ENCODE measurements around the gene LYPD1.

LYPD1 gene

GRCh38 chr2:132632000-132632649, 37.9 kb downstream of the LYPD1 start:
- TF ChIP-seq POLR2A (IDR thresholded peaks at IDR 0.05; ENCODE audit: low read length) (no peak), GATA1 (IDR thresholded peaks at IDR 0.05; ENCODE audit: low read depth, low read length) (no peak)
- no peak for DNase-seq

DNA sequence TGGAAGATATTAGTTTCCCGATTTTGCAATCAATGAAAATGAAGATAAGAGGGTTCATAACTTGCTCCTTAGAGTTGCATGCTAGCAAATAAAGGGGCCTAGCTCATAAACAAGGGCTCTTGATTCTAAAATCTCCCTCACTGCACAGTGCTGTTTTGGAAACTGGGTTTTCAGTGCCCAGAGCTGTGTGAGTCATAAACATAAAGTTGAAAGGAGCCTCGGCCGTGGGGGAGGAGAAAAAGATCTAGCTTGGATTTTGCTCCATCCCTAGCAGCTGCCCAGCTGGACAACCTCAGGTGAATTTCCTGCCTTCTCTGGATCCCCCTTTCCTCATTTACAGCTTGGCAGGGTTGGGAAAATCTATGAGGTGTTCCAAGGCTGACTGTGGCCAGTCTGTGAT, 42.5 kb downstream of the LYPD1 start:
- TF ChIP-seq GATA1 (IDR thresholded peaks at IDR 0.05; ENCODE audit: low read depth, low read length) = no peak
- TF ChIP-seq POLR2A (IDR thresholded peaks at IDR 0.05; ENCODE audit: low read length) = no peak
- no peak for DNase-seq

DNA sequence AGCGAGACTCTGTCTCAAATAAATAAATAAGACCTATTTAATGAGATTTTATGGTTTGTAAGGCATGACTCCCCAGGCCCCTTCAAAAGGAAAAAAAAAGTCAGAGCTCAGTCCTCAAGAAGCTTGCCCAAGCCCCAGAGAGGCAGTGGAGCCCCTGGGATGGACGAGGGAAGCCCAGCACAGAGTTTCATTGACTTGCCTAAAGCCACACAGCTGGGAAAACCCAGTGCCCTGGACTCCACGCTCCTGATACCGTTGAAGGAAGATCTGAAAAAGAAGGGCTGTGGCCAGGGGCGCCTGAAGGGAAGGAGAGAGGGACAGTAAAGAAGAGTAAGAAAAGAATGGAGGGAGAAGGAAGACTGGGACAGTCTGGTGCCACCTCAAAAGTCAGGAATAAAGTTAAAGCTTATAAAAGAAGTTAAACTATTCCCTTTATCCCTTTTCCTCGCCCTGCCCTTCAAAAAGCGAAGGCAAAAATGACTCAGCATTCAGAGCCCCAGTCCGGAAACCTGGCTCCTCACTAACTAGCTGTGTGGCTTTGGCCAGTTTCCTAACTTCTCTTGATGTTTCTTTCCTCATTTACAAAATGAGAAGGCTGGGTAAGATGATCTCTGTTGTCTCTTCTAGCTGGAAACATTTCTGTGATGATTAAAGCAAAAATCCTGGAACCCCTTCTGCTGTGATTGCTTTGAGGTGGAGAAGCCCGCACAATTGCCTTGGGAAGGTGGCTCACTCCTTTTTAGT, 46.7 kb downstream of the LYPD1 start:
- no peak for DNase-seq
- TF ChIP-seq GATA1 (IDR thresholded peaks at IDR 0.05; ENCODE audit: low read depth, low read length) = no peak
- TF ChIP-seq POLR2A (IDR thresholded peaks at IDR 0.05; ENCODE audit: low read length) = no peak

DNA sequence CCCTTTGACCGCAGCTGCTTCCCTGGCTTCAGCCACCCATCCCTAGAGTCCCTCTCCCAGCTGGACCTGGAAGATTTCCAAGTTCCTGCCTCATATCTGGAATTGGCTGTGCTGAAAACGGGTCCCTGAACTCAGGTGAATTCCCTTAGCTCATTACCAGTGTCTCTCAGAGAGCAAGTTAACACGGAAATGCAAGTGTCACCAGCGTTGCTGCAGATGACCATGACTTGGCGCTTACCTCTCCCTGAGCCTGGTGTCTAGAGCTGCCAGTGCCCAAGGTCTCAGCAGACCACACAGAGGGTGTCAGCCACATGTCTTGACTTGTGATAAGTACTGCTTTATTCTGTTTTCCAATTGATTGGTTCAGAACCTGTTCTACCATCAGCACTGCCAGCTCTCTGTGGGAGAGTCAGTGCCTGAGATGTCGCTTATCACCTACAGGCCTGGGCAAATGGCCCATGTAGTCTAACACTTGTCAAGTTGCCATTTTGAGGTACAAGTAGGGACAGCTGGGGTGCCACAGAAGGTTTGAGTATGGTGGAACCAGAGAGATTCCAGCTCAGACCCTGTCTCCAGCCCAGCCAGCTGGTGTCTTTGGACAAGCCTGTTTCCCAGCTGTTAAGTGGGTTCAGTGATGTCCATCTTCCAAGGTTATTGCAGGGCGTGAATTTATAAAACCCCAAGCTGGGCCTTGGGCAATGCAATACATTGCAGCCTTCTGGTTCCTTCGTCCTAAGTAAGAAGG, 48.7 kb downstream of the LYPD1 start:
- no peak for DNase-seq
- TF ChIP-seq GATA1 (IDR thresholded peaks at IDR 0.05; ENCODE audit: low read depth, low read length) (no peak), POLR2A (IDR thresholded peaks at IDR 0.05; ENCODE audit: low read length) (no peak)

GRCh38 chr2:132620115-132620514, 49.9 kb downstream of the LYPD1 start:
- no peak for DNase-seq
- no peak for TF ChIP-seq GATA1 (IDR thresholded peaks at IDR 0.05; ENCODE audit: low read depth, low read length)
- no peak for TF ChIP-seq POLR2A (IDR thresholded peaks at IDR 0.05; ENCODE audit: low read length)

DNA sequence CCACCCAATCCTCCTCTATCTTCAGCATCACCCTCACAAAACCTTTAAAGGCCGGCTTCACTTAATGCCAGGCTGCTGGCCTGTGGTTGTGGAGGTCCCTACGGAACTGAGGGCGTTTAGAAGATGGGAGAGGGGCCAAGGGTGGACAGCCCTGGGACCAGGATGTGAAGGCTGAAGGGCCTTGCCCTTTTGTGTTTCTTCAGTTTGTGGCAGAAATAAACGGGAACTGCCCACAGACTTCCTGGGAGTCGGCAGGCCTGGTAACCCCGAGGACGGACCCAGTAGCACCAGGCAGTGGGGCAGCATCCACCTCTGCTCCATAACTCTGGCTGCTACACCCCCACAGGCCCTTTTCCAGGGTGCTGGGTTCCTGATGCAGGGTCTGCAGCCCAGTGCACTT, 51.3 kb downstream of the LYPD1 start:
- TF ChIP-seq POLR2A (IDR thresholded peaks at IDR 0.05; ENCODE audit: low read length) = no peak
- TF ChIP-seq GATA1 (IDR thresholded peaks at IDR 0.05; ENCODE audit: low read depth, low read length) = no peak
- no peak for DNase-seq

GRCh38 chr2:132617989-132618388, 52.0 kb downstream of the LYPD1 start:
- no peak for DNase-seq

GRCh38 chr2:132615329-132616085, 54.5 kb downstream of the LYPD1 start:
- TF ChIP-seq GATA1 (IDR thresholded peaks at IDR 0.05; ENCODE audit: low read depth, low read length) (no peak), POLR2A (IDR thresholded peaks at IDR 0.05; ENCODE audit: low read length) (no peak)
- DNase-seq = no peak

More at GRCh38 chr2:132617989-132618388, 52.0 kb downstream of the LYPD1 start:
- no peak for TF ChIP-seq GATA1 (IDR thresholded peaks at IDR 0.05; ENCODE audit: low read depth, low read length)
- TF ChIP-seq POLR2A (IDR thresholded peaks at IDR 0.05; ENCODE audit: low read length) = no peak

GRCh38 chr2:132611719-132612118, 58.3 kb downstream of the LYPD1 start:
- DNase-seq = no peak
- TF ChIP-seq GATA1 (IDR thresholded peaks at IDR 0.05; ENCODE audit: low read depth, low read length) = no peak

DNA sequence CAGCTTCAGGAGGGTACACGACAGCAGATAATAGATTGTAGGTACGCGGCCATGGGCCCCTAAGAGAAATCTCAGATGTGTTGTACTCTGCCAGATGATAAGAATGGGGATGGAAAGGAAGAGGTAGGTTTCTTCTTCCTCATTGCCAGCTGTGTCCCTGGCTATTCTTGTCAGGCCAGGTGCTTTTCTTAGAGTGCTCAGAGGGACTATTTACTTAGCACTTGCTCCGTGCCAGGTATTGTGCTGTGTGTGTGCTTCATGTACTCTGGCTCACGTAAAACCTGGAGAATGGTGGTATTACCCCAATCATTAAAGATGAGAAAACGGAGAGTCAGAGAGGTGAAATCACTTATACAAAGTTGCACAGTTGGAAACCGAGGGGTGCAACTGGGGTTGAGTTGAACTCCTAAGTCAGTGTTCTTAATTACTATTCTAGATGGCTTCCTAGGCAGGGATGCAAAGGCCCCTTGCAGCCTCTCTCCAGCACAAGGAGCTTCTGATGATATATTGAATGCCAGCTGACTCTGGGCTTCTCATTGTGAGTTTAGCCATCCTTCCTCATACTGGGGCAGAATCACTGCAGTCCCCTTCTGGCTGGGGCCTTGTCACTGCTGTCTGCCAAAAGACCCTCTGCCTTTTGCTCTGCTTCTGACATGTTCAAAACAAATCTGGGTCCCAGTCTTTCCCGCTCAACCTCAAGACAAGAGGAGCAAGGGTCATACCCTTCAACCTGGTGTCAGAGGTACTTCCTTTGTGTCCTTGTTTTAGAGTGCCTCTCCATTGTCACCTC, 60.7 kb downstream of the LYPD1 start:
- TF ChIP-seq GATA1 (IDR thresholded peaks at IDR 0.05; ENCODE audit: low read depth, low read length) (no peak), POLR2A (IDR thresholded peaks at IDR 0.05; ENCODE audit: low read length) (no peak)
- no peak for DNase-seq

DNA sequence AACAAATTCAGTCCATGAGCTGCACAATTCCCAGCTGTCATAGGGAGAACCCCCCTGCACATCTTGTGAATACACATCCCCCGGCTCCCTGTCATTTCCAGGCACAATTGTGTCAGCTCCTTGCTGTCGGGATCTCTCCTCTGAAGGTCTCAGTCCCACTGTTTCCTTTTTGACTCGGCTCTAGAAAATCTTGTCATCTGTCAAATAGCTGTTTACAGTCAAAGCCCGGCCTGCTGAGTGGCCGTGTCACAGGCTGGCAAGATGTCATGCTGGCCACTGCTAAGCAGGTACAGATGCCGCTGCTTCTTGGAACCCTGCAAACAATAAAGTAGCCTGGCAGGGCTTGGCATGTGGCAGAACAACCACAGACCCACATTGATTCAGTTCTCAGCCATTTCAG, 61.7 kb downstream of the LYPD1 start:
- no peak for DNase-seq
- TF ChIP-seq POLR2A (IDR thresholded peaks at IDR 0.05; ENCODE audit: low read length) (no peak), GATA1 (IDR thresholded peaks at IDR 0.05; ENCODE audit: low read depth, low read length) (no peak)

DNA sequence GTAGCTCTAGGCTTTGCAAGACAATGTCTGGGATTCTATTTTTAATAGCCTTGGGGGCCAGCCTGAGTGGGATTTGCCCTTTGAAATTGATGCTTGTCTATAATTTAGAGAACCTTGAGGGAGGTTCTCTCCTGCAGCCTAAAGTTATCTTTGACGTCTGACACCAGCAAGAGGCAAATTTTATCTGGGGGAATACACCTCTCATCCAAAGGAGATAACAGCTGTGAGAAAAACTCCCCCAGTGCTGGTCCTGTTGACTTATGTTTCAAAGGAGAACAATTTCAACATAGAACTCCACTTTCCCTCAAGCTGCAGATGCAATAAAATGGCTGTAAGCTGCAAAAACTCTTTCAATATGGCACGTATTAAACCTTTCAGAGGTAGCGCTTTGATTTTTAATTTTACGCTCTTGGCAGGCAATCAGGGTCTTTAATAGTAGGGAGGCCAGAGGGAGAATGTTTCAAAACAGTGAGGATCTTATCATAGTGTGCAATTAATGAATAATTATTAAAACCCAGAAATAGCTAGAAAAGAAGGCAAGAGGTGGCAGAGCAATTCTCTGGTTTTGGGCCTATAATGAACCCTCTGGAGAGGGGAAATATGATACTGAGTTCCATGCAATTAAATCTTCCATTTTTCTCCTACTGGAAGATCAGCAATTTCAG, 62.4 kb downstream of the LYPD1 start:
- no peak for DNase-seq
- TF ChIP-seq POLR2A (IDR thresholded peaks at IDR 0.05; ENCODE audit: low read length) = no peak
- no peak for TF ChIP-seq GATA1 (IDR thresholded peaks at IDR 0.05; ENCODE audit: low read depth, low read length)

- TF ChIP-seq POLR2A (IDR thresholded peaks at IDR 0.05; ENCODE audit: low read length) (no peak), GATA1 (IDR thresholded peaks at IDR 0.05; ENCODE audit: low read depth, low read length) (no peak)
- DNase-seq = no peak
Observed at GRCh38 chr2:132606649-132607048, 63.4 kb downstream of the LYPD1 start.

Measured in erythroblast (primary cell).